ENCODE results near the gene SPC24. TPM values are rescaled to one million over a fixed set of nuclear protein-coding genes. Genes with fewer than 3 reads are reported as not detected.
"Not testable (repeated sequence)": the region's sequence is repeated elsewhere in the genome, so short reads cannot be mapped to it uniquely, and the experiment has no call there.

SPC24 gene
- polyA plus RNA-seq, 1 donor, result 7.2 TPM

DNA sequence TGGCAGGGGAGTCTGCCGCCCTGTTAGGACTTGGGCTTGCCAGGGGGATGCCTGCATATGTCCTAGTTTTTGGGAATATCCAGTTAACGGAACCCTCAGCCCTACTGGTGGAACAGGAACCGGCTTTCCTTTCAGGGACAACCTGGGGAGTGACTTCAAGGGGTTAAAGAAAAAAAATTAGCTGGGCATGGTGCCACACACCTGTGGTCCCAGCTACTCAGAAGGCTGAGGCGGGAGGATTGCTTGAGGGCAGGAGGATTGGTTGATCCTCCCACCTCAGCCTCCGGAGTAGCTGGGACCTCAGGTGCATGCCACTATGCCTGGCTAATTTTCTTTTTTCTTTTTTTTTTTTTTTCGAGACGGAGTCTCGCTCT is 43.8 kb downstream of the SPC24 start:
- no peaks in the 10 kb centered on the region for H3K4me1 ChIP-seq (ENCODE audit: control insufficient read depth, insufficient read depth, low read length)
- H3K9me3 ChIP-seq (ENCODE audit: control insufficient read depth, low read depth, low read length), result no peaks in the 10 kb centered on the region
- H3K4me3 ChIP-seq (ENCODE audit: low read length), result no peak overlapping the region
- no peak for DNase-seq
- no peak overlapping the region for H3K27ac ChIP-seq (ENCODE audit: low read length)
- whole genome bisulfite sequencing (ENCODE audit: insufficient coverage, low lambda C conversion rate), result no CpG with 5 or more reads among the region's 8 CpGs
- peaks cover 85% of the 10 kb centered on the region for H3K36me3 ChIP-seq (ENCODE audit: control insufficient read depth, insufficient read depth, low read length)
- H3K27me3 ChIP-seq (ENCODE audit: control insufficient read depth, insufficient read depth, low read length), result no peaks in the 10 kb centered on the region

DNA sequence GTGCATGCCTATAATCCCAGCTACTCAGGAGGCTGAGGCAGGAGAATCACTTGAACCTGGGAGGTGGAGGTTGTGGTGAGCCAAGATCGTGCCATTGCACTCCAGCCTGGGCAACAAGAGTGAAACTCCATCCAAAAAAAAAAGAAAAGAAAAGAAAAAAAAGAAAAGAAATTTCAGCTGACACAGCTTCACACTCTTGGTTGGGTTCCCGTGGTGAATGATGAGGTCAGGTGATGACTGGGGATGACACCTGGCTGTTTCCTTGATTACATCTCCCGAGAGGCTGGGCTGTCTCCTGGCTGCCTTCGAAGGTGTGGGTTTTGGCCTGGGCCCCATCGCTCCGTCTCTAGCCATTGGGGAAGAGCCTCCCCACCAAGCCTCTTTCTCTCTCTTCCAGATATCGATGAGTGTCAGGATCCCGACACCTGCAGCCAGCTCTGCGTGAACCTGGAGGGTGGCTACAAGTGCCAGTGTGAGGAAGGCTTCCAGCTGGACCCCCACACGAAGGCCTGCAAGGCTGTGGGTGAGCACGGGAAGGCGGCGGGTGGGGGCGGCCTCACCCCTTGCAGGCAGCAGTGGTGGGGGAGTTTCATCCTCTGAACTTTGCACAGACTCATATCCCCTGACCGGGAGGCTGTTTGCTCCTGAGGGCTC is 44.3 kb downstream of the SPC24 start:
- Histone ChIP-seq H3K27ac (ENCODE audit: low read length) (no peak overlapping the region), H3K27me3 (ENCODE audit: control insufficient read depth, insufficient read depth, low read length) (no peaks in the 10 kb centered on the region), H3K36me3 (ENCODE audit: control insufficient read depth, insufficient read depth, low read length) (peaks cover 85% of the 10 kb centered on the region), H3K9me3 (ENCODE audit: control insufficient read depth, low read depth, low read length) (no peaks in the 10 kb centered on the region), H3K4me1 (ENCODE audit: control insufficient read depth, insufficient read depth, low read length) (no peaks in the 10 kb centered on the region), H3K4me3 (ENCODE audit: low read length) (no peak overlapping the region)
- DNase-seq, result no peak
- WGBS (ENCODE audit: insufficient coverage, low lambda C conversion rate), result 100% methylated on average over 1 of the region's 15 CpGs

DNA sequence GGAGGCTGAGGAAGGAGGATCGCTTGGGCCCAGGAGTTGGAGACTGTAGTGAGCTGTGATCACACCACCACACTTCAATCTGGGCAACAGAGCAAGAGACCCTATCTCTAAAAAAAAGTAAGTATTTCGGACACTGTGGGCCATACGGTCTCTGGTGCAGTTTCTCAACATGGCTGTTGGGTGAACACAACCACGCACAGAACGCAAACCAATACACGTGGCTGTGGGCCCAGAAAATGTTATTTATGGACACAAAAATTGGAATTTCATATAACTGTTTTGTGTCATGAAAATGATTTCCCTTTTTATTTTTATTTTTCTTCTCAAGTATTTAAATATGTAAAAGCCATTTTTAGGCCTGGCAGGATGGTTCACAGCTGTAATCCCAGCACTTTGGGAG is 46.8 kb downstream of the SPC24 start:
- H3K9me3 ChIP-seq (ENCODE audit: control insufficient read depth, low read depth, low read length), result no peaks in the 10 kb centered on the region
- H3K4me1 ChIP-seq (ENCODE audit: control insufficient read depth, insufficient read depth, low read length), result no peaks in the 10 kb centered on the region
- DNase-seq, result no peak
- no peaks in the 10 kb centered on the region for H3K27me3 ChIP-seq (ENCODE audit: control insufficient read depth, insufficient read depth, low read length)
- WGBS (ENCODE audit: insufficient coverage, low lambda C conversion rate), result 90% methylated on average over 2 of the region's 6 CpGs
- peaks cover 84% of the 10 kb centered on the region for H3K36me3 ChIP-seq (ENCODE audit: control insufficient read depth, insufficient read depth, low read length)
- no peak overlapping the region for H3K27ac ChIP-seq (ENCODE audit: low read length)
- H3K4me3 ChIP-seq (ENCODE audit: low read length), result no peak overlapping the region

DNA sequence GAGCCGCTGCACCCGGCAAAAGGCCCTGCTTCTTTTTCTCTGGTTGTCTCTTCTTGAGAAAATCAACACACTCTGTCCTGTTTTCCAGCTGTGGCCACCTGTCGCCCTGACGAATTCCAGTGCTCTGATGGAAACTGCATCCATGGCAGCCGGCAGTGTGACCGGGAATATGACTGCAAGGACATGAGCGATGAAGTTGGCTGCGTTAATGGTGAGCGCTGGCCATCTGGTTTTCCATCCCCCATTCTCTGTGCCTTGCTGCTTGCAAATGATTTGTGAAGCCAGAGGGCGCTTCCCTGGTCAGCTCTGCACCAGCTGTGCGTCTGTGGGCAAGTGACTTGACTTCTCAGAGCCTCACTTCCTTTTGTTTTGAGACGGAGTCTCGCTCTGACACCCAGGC is 49.1 kb downstream of the SPC24 start:
- H3K27ac ChIP-seq (ENCODE audit: low read length), result no peak overlapping the region
- peaks cover 81% of the 10 kb centered on the region for H3K36me3 ChIP-seq (ENCODE audit: control insufficient read depth, insufficient read depth, low read length)
- no peak overlapping the region for H3K4me3 ChIP-seq (ENCODE audit: low read length)
- peak in 1 of 2 donors; percentile 30 for DNase-seq
- no peaks in the 10 kb centered on the region for H3K4me1 ChIP-seq (ENCODE audit: control insufficient read depth, insufficient read depth, low read length)
- no peaks in the 10 kb centered on the region for H3K27me3 ChIP-seq (ENCODE audit: control insufficient read depth, insufficient read depth, low read length)
- no peaks in the 10 kb centered on the region for H3K9me3 ChIP-seq (ENCODE audit: control insufficient read depth, low read depth, low read length)
- no CpG with 5 or more reads among the region's 13 CpGs for WGBS (ENCODE audit: insufficient coverage, low lambda C conversion rate)

DNA sequence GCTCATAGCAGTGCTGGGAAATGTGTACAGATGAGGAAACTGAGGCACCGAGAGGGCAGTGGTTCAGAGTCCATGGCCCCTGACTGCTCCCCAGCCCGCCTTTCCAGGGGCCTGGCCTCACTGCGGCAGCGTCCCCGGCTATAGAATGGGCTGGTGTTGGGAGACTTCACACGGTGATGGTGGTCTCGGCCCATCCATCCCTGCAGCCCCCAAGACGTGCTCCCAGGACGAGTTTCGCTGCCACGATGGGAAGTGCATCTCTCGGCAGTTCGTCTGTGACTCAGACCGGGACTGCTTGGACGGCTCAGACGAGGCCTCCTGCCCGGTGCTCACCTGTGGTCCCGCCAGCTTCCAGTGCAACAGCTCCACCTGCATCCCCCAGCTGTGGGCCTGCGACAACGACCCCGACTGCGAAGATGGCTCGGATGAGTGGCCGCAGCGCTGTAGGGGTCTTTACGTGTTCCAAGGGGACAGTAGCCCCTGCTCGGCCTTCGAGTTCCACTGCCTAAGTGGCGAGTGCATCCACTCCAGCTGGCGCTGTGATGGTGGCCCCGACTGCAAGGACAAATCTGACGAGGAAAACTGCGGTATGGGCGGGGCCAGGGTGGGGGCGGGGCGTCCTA is 50.5 kb downstream of the SPC24 start:
- H3K4me3 ChIP-seq (ENCODE audit: low read length), result no peak overlapping the region
- WGBS (ENCODE audit: insufficient coverage, low lambda C conversion rate), result 100% methylated on average over 2 of the region's 36 CpGs
- H3K27me3 ChIP-seq (ENCODE audit: control insufficient read depth, insufficient read depth, low read length), result no peaks in the 10 kb centered on the region
- H3K27ac ChIP-seq (ENCODE audit: low read length), result no peak overlapping the region
- no peaks in the 10 kb centered on the region for H3K9me3 ChIP-seq (ENCODE audit: control insufficient read depth, low read depth, low read length)
- no peak for DNase-seq
- H3K36me3 ChIP-seq (ENCODE audit: control insufficient read depth, insufficient read depth, low read length), result peaks cover 78% of the 10 kb centered on the region
- H3K4me1 ChIP-seq (ENCODE audit: control insufficient read depth, insufficient read depth, low read length), result no peaks in the 10 kb centered on the region

DNA sequence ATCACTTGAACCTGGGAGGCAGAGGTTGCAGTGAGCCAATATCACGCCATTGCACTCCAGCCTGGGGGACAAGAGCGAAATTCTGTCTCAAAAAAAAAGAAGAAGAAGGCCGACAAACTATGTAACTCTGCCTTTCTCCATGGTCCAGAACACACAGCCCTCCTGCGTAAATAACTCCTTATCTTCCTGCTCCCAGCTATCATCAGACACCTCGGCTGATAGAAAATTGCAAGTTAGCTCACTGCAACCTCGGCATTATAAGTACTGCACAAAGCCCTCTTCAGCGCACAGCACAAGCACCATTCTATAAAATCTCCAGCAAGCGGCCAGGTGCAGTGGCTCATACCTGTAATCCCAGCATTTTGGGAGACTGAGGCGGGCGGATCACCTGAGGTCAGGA is 51.9 kb downstream of the SPC24 start:
- not testable (repeated sequence) for H3K27me3 ChIP-seq (ENCODE audit: control insufficient read depth, insufficient read depth, low read length); H3K4me3 ChIP-seq (ENCODE audit: low read length); H3K9me3 ChIP-seq (ENCODE audit: control insufficient read depth, low read depth, low read length); H3K27ac ChIP-seq (ENCODE audit: low read length); H3K4me1 ChIP-seq (ENCODE audit: control insufficient read depth, insufficient read depth, low read length); DNase-seq
- WGBS (ENCODE audit: insufficient coverage, low lambda C conversion rate), result no CpG with 5 or more reads among the region's 10 CpGs
- peaks cover 69% of the 10 kb centered on the region for H3K36me3 ChIP-seq (ENCODE audit: control insufficient read depth, insufficient read depth, low read length)

DNA sequence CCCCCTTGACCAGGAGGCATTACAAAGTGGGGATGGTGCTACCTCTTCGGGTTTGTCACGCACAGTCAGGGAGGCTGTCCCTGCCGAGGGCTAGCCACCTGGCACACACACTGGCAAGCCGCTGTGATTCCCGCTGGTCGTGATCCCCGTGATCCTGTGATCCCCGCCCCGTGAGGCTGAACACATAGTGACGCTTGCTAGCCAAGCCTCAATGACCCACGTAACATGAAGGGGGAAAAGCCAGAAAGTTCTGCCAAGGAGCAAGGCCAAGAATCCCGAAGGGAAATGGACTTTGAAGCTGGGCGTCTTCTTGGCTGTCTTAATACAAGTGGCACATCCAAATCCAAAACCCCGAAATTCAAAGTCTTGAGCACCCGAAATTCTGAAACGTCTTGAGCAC is 52.6 kb downstream of the SPC24 start:
- Histone ChIP-seq H3K4me3 (ENCODE audit: low read length) (no peak overlapping the region), H3K4me1 (ENCODE audit: control insufficient read depth, insufficient read depth, low read length) (no peaks in the 10 kb centered on the region), H3K36me3 (ENCODE audit: control insufficient read depth, insufficient read depth, low read length) (peaks cover 66% of the 10 kb centered on the region), H3K9me3 (ENCODE audit: control insufficient read depth, low read depth, low read length) (peaks cover 4% of the 10 kb centered on the region), H3K27me3 (ENCODE audit: control insufficient read depth, insufficient read depth, low read length) (no peaks in the 10 kb centered on the region), H3K27ac (ENCODE audit: low read length) (no peak overlapping the region)
- WGBS (ENCODE audit: insufficient coverage, low lambda C conversion rate), result no CpG with 5 or more reads among the region's 16 CpGs
- DNase-seq, result no peak

DNA sequence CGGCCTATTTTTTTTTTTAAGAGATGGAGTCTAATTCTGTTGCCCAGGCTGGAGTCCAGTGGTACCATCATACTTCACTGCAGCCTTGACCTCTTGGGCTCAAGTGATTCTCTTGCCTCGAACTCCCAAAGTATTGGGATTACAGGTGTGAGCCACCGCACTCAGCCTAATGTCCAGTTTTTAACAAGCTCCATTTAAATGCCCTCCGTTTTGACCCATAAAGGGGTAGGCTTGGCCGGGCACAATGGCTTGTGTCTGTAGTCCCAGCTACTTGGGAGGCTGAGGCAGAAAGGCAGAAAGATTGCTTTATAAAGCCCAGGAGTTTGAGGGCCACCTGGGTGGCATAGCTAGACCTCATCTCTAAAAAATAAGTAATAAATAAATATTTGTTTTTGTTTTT is 54.5 kb downstream of the SPC24 start:
- H3K4me3 ChIP-seq (ENCODE audit: low read length), result no peak overlapping the region
- H3K4me1 ChIP-seq (ENCODE audit: control insufficient read depth, insufficient read depth, low read length), result peaks cover under 1% of the 10 kb centered on the region
- no peak overlapping the region for H3K27ac ChIP-seq (ENCODE audit: low read length)
- DNase-seq, result no peak
- peaks cover 54% of the 10 kb centered on the region for H3K36me3 ChIP-seq (ENCODE audit: control insufficient read depth, insufficient read depth, low read length)
- peaks cover 4% of the 10 kb centered on the region for H3K9me3 ChIP-seq (ENCODE audit: control insufficient read depth, low read depth, low read length)
- H3K27me3 ChIP-seq (ENCODE audit: control insufficient read depth, insufficient read depth, low read length), result no peaks in the 10 kb centered on the region
- WGBS (ENCODE audit: insufficient coverage, low lambda C conversion rate), result no CpG with 5 or more reads among the region's 5 CpGs

DNA sequence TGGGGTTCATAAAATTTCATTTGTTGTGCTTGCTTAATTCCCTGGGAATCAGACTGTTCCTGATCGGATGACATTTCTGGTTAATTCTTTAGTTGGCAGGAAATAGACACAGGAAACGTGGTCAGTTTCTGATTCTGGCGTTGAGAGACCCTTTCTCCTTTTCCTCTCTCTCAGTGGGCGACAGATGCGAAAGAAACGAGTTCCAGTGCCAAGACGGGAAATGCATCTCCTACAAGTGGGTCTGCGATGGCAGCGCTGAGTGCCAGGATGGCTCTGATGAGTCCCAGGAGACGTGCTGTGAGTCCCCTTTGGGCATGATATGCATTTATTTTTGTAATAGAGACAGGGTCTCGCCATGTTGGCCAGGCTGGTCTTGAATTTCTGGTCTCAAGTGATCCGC is 55.5 kb downstream of the SPC24 start:
- Histone ChIP-seq H3K4me1 (ENCODE audit: control insufficient read depth, insufficient read depth, low read length) (peaks cover 9% of the 10 kb centered on the region), H3K4me3 (ENCODE audit: low read length) (no peak overlapping the region), H3K27me3 (ENCODE audit: control insufficient read depth, insufficient read depth, low read length) (no peaks in the 10 kb centered on the region), H3K9me3 (ENCODE audit: control insufficient read depth, low read depth, low read length) (peaks cover 4% of the 10 kb centered on the region), H3K36me3 (ENCODE audit: control insufficient read depth, insufficient read depth, low read length) (peaks cover 48% of the 10 kb centered on the region), H3K27ac (ENCODE audit: low read length) (no peak overlapping the region)
- no CpG with 5 or more reads among the region's 12 CpGs for WGBS (ENCODE audit: insufficient coverage, low lambda C conversion rate)
- no peak for DNase-seq

DNA sequence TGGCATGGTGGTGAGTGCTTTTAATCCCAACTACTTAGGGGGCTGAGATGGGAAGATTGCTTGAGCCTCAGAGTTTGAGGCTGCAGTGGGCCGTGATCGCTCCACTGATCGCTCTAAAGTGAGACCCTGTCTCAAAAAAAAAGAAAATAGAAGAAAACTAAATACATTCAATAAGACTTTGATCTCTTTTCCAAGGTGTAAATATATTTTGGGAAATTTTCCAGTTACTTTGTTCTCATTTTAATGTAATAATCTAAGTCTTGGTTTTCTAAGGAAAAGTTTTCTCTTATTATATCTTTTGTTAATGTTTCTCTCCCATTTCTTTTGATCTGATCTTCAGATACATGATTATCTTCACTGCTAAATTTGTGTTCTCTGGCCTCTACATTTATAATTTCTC is 56.7 kb downstream of the SPC24 start:
- WGBS (ENCODE audit: insufficient coverage, low lambda C conversion rate), result no CpG with 5 or more reads among the region's 3 CpGs
- H3K27me3 ChIP-seq (ENCODE audit: control insufficient read depth, insufficient read depth, low read length), result no peaks in the 10 kb centered on the region
- no peak for DNase-seq
- H3K36me3 ChIP-seq (ENCODE audit: control insufficient read depth, insufficient read depth, low read length), result peaks cover 42% of the 10 kb centered on the region
- H3K4me3 ChIP-seq (ENCODE audit: low read length), result no peak overlapping the region
- no peak overlapping the region for H3K27ac ChIP-seq (ENCODE audit: low read length)
- peaks cover 17% of the 10 kb centered on the region for H3K4me1 ChIP-seq (ENCODE audit: control insufficient read depth, insufficient read depth, low read length)
- H3K9me3 ChIP-seq (ENCODE audit: control insufficient read depth, low read depth, low read length), result peaks cover 4% of the 10 kb centered on the region

DNA sequence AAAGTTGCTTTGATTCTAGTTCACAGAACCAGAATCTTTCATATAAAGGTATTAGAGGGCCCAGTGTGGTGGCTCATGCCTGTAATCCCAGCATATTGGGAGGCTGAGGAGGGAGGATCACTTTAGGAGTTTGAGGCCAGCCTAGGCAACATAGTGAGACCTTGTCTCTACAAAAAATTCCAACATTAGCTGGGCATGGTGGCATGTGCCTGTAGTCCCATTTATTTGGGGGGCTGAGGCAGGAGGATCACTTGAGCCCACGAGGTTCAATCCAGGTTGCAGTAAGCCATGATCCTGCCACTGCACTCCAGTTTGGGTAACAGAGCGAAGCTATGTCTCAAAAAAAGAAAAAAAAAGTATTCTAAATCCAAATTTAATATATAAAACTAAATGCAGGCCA is 57.3 kb downstream of the SPC24 start:
- Histone ChIP-seq H3K9me3 (ENCODE audit: control insufficient read depth, low read depth, low read length) (peaks cover 4% of the 10 kb centered on the region), H3K36me3 (ENCODE audit: control insufficient read depth, insufficient read depth, low read length) (peaks cover 42% of the 10 kb centered on the region), H3K4me1 (ENCODE audit: control insufficient read depth, insufficient read depth, low read length) (peaks cover 21% of the 10 kb centered on the region), H3K27me3 (ENCODE audit: control insufficient read depth, insufficient read depth, low read length) (no peaks in the 10 kb centered on the region), H3K4me3 (ENCODE audit: low read length) (no peak overlapping the region), H3K27ac (ENCODE audit: low read length) (no peak overlapping the region)
- WGBS (ENCODE audit: insufficient coverage, low lambda C conversion rate), result no CpG with 5 or more reads among the region's 2 CpGs
- DNase-seq, result no peak

All from large intestine (tissue), 3 donors.